ENCODE data around the gene SLC17A1.

The SLC17A1 gene

GRCh38 chr6:25781134-25781533 lies 50.7 kb downstream of the SLC17A1 start:
- Histone ChIP-seq H3K4me1 (ENCODE audit: insufficient read depth, insufficient read length) (no peaks in the 10 kb centered on the region), H3K9me3 (ENCODE audit: insufficient read depth, low read length) (no peaks in the 10 kb centered on the region), H3K27me3 (ENCODE audit: insufficient read depth, insufficient read length) (no peaks in the 10 kb centered on the region), H3K36me3 (ENCODE audit: insufficient read depth, insufficient read length, low read length) (no peaks in the 10 kb centered on the region), H3K4me3 (ENCODE audit: insufficient read length, low read depth) (no peak overlapping the region), H3K9ac (ENCODE audit: insufficient read length, low read depth) (no peak overlapping the region)
- no peak for TF ChIP-seq SUZ12 (IDR thresholded peaks at IDR 0.05; ENCODE audit: extremely low read depth, insufficient read depth, insufficient read length)
- no peak for TF ChIP-seq YY1 (IDR thresholded peaks at IDR 0.05; ENCODE audit: insufficient read depth, insufficient read length)
- no peak for TF ChIP-seq ZNF274 (IDR thresholded peaks at IDR 0.05; ENCODE audit: low read depth, low read length)
- DNase-seq (ENCODE audit: low read depth, low spot score): no peak

DNA sequence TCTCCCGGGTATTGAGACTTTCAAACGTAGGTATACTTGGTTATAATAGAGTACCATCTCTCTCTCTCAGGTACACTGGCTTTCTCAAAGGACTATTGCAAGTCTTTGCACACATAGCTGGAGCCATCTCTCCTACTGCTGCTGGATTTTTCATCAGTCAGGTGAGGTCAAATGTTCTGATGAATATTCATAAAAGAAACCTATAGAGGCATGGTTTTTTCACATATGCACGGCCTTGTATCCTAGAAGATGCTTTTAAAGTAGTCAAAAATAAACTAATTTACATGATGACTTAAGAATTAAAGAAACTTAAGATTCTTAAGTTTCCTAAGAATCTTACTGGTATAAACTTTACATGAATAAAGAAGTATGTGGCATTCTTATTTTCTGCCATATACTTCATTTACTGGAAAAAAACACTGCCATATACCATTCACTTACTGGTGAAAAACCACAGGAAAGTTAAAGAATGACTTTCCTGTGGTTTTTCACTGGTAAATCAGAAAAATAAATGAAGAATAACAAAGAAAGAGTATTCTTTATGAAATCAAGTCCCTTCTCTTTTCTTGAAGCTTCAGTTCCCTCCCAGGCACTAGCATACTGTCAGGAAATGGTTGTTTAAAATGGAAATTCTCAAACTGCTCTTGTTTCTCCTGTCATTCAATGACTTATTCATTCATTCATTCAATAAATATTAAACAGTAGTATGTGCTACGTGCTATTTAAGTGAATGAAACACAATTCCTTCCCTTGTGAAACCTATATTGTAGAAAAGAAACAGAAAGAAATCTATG lies 53.8 kb downstream of the SLC17A1 start:
- Histone ChIP-seq H3K36me3 (ENCODE audit: insufficient read depth, insufficient read length, low read length) (no peaks in the 10 kb centered on the region), H3K4me3 (ENCODE audit: insufficient read length, low read depth) (no peak overlapping the region), H3K9me3 (ENCODE audit: insufficient read depth, low read length) (no peaks in the 10 kb centered on the region), H3K4me1 (ENCODE audit: insufficient read depth, insufficient read length) (no peaks in the 10 kb centered on the region), H3K9ac (ENCODE audit: insufficient read length, low read depth) (no peak overlapping the region), H3K27me3 (ENCODE audit: insufficient read depth, insufficient read length) (no peaks in the 10 kb centered on the region)
- TF ChIP-seq YY1 (IDR thresholded peaks at IDR 0.05; ENCODE audit: insufficient read depth, insufficient read length) (no peak), ZNF274 (IDR thresholded peaks at IDR 0.05; ENCODE audit: low read depth, low read length) (no peak), SUZ12 (IDR thresholded peaks at IDR 0.05; ENCODE audit: extremely low read depth, insufficient read depth, insufficient read length) (no peak)
- no peak for DNase-seq (ENCODE audit: low read depth, low spot score)

GRCh38 chr6:25777031-25777430 lies 54.8 kb downstream of the SLC17A1 start:
- H3K4me3 ChIP-seq (ENCODE audit: insufficient read length, low read depth): no peak overlapping the region
- no peak for DNase-seq (ENCODE audit: low read depth, low spot score)
- H3K27me3 ChIP-seq (ENCODE audit: insufficient read depth, insufficient read length): no peaks in the 10 kb centered on the region
- H3K4me1 ChIP-seq (ENCODE audit: insufficient read depth, insufficient read length): no peaks in the 10 kb centered on the region
- no peaks in the 10 kb centered on the region for H3K36me3 ChIP-seq (ENCODE audit: insufficient read depth, insufficient read length, low read length)
- no peak overlapping the region for H3K9ac ChIP-seq (ENCODE audit: insufficient read length, low read depth)
- TF ChIP-seq SUZ12 (IDR thresholded peaks at IDR 0.05; ENCODE audit: extremely low read depth, insufficient read depth, insufficient read length): no peak
- TF ChIP-seq ZNF274 (IDR thresholded peaks at IDR 0.05; ENCODE audit: low read depth, low read length): no peak
- TF ChIP-seq YY1 (IDR thresholded peaks at IDR 0.05; ENCODE audit: insufficient read depth, insufficient read length): no peak
- H3K9me3 ChIP-seq (ENCODE audit: insufficient read depth, low read length): no peaks in the 10 kb centered on the region

GRCh38 chr6:25774120-25774715 lies 57.6 kb downstream of the SLC17A1 start:
- H3K9ac ChIP-seq (ENCODE audit: insufficient read length, low read depth): no peak overlapping the region
- H3K4me3 ChIP-seq (ENCODE audit: insufficient read length, low read depth): no peak overlapping the region
- H3K4me1 ChIP-seq (ENCODE audit: insufficient read depth, insufficient read length): no peaks in the 10 kb centered on the region
- TF ChIP-seq ZNF274 (IDR thresholded peaks at IDR 0.05; ENCODE audit: low read depth, low read length): no peak
- no peak for TF ChIP-seq YY1 (IDR thresholded peaks at IDR 0.05; ENCODE audit: insufficient read depth, insufficient read length)
- no peak for TF ChIP-seq SUZ12 (IDR thresholded peaks at IDR 0.05; ENCODE audit: extremely low read depth, insufficient read depth, insufficient read length)
- H3K9me3 ChIP-seq (ENCODE audit: insufficient read depth, low read length): no peaks in the 10 kb centered on the region
- no peak for DNase-seq (ENCODE audit: low read depth, low spot score)
- H3K36me3 ChIP-seq (ENCODE audit: insufficient read depth, insufficient read length, low read length): no peaks in the 10 kb centered on the region
- H3K27me3 ChIP-seq (ENCODE audit: insufficient read depth, insufficient read length): no peaks in the 10 kb centered on the region

DNA sequence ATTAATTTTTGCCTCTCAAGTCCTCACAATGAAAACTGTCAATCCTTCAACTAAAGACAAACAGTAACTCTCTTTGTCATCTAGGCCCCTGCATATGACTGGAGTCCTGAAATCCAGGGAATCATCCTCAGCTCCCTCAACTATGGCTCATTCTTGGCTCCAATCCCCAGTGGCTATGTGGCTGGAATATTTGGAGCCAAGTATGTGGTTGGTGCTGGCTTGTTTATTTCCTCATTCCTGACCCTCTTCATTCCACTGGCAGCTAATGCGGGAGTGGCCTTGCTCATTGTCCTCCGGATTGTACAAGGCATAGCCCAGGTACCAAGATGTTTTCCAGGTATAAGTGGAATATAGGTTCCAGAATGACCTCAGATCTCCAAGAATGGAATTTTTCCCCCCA lies 61.9 kb downstream of the SLC17A1 start:
- Histone ChIP-seq H3K27me3 (ENCODE audit: insufficient read depth, insufficient read length) (no peaks in the 10 kb centered on the region), H3K9ac (ENCODE audit: insufficient read length, low read depth) (no peak overlapping the region), H3K36me3 (ENCODE audit: insufficient read depth, insufficient read length, low read length) (no peaks in the 10 kb centered on the region), H3K4me3 (ENCODE audit: insufficient read length, low read depth) (no peak overlapping the region), H3K9me3 (ENCODE audit: insufficient read depth, low read length) (no peaks in the 10 kb centered on the region), H3K4me1 (ENCODE audit: insufficient read depth, insufficient read length) (no peaks in the 10 kb centered on the region)
- no peak for DNase-seq (ENCODE audit: low read depth, low spot score)
- no peak for TF ChIP-seq SUZ12 (IDR thresholded peaks at IDR 0.05; ENCODE audit: extremely low read depth, insufficient read depth, insufficient read length)
- no peak for TF ChIP-seq ZNF274 (IDR thresholded peaks at IDR 0.05; ENCODE audit: low read depth, low read length)
- TF ChIP-seq YY1 (IDR thresholded peaks at IDR 0.05; ENCODE audit: insufficient read depth, insufficient read length): no peak

GRCh38 chr6:25768566-25768965 lies 63.3 kb downstream of the SLC17A1 start:
- no peak for TF ChIP-seq SUZ12 (IDR thresholded peaks at IDR 0.05; ENCODE audit: extremely low read depth, insufficient read depth, insufficient read length)
- no peak for TF ChIP-seq YY1 (IDR thresholded peaks at IDR 0.05; ENCODE audit: insufficient read depth, insufficient read length)
- TF ChIP-seq ZNF274 (IDR thresholded peaks at IDR 0.05; ENCODE audit: low read depth, low read length): no peak
- H3K36me3 ChIP-seq (ENCODE audit: insufficient read depth, insufficient read length, low read length): no peaks in the 10 kb centered on the region

GRCh38 chr6:25764611-25765010 lies 67.2 kb downstream of the SLC17A1 start:
- no peaks in the 10 kb centered on the region for H3K27me3 ChIP-seq (ENCODE audit: insufficient read depth, insufficient read length)
- DNase-seq (ENCODE audit: low read depth, low spot score): no peak
- no peak overlapping the region for H3K4me3 ChIP-seq (ENCODE audit: insufficient read length, low read depth)
- H3K36me3 ChIP-seq (ENCODE audit: insufficient read depth, insufficient read length, low read length): no peaks in the 10 kb centered on the region
- no peak overlapping the region for H3K9ac ChIP-seq (ENCODE audit: insufficient read length, low read depth)
- no peak for TF ChIP-seq SUZ12 (IDR thresholded peaks at IDR 0.05; ENCODE audit: extremely low read depth, insufficient read depth, insufficient read length)
- TF ChIP-seq YY1 (IDR thresholded peaks at IDR 0.05; ENCODE audit: insufficient read depth, insufficient read length): no peak
- TF ChIP-seq ZNF274 (IDR thresholded peaks at IDR 0.05; ENCODE audit: low read depth, low read length): no peak
- H3K9me3 ChIP-seq (ENCODE audit: insufficient read depth, low read length): no peaks in the 10 kb centered on the region
- no peaks in the 10 kb centered on the region for H3K4me1 ChIP-seq (ENCODE audit: insufficient read depth, insufficient read length)

More at GRCh38 chr6:25768566-25768965, 63.3 kb downstream of the SLC17A1 start:
- Histone ChIP-seq H3K4me1 (ENCODE audit: insufficient read depth, insufficient read length) (no peaks in the 10 kb centered on the region), H3K9me3 (ENCODE audit: insufficient read depth, low read length) (no peaks in the 10 kb centered on the region), H3K4me3 (ENCODE audit: insufficient read length, low read depth) (no peak overlapping the region), H3K27me3 (ENCODE audit: insufficient read depth, insufficient read length) (no peaks in the 10 kb centered on the region), H3K9ac (ENCODE audit: insufficient read length, low read depth) (no peak overlapping the region)
- DNase-seq (ENCODE audit: low read depth, low spot score): no peak
